SW 1271 (cell line): ENCODE results near the gene RAB6A.

Experiments
- DNase-seq, 2 experiments: peaks; one replicate each; lab custom pipeline; 2025; lab: John Stamatoyannopoulos, UW

Gene RAB6A

DNA sequence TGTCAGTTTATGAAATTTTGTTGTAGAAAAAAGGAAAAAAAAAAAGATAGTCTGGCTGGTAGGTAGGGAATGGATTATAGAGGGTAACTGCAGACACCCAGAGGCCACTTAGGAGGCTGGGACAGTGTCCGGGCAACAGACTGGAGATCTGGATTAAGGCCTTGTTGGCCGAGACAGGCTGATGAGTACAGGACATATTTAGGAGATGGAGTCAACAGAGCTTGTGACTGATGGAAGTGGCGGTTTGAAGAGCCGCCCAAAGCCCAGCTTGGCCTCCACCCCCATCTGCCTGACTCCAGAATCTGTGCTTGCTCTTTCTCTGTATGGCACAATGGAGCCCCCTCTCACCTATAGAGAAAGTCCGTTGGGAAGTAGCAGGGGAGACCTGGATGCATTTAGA, 106.9 kb downstream of the RAB6A start:
- DNase-seq, result no peak

DNA sequence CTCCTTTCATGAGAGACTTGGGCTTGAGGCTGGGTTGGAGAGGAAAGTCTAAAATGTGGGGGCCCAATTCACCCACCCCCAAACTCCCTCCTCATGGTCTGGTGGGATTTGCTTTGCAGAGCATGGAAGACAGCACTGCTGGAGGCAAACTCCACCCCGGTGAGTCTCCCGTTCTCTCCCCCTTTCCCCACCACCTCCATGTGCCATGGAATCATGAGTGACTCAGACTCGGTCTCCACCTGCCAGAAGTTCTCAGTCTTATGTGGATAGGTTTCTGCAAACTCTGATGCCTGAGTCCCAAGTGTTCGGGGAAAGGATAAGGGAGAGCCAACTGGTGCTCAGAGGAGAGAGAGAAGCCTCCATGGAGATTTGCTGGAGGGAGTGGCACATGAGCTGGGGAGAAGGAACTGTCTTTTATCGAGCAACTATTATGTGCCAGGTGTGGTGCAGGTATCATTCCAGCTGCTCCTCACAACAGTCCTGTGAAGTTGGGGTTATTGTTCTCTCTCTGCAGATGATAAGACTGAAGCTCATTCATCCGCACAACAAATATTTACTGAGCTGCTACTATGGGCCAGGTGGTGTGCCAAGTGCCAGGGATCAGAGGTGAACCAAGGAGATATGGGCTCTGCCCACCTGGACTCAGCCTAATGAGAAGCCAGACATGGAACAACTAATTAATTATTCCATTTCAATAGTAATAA, 107.9 kb downstream of the RAB6A start:
- DNase-seq, result no peak

DNA sequence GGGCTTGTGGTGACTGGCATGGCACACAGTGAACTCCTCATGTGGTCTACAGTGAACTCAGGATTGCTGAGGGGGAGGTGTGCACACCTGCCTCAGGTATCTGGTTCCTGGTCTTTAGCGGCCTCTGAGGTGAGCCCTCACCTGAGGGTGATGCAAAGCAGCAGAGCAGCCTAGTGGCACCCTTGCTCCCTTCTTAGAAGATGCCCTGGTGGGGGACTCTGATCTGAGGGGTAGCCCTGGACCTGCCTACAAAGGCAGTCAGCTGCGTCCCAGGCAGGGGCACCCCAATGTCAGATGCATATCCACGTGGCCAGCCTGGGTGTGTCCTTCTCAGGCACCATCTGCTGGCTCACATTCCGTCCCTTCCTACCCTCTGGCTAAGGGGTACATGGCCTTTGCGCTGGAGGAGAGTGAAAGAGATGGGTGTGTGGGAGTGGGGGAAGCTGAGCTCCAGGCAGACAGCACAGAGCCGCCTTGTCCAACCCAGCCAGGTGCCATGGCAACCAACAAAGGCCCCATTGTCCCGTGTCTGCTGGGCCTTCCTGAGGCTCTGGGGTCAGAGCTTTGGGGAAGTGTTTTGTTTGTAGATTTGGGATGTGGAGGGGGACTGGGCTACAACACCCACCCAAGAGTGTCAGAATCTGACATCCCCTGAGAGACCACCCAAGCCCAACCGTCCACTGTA, 108.7 kb downstream of the RAB6A start:
- DNase-seq, result no peak

DNA sequence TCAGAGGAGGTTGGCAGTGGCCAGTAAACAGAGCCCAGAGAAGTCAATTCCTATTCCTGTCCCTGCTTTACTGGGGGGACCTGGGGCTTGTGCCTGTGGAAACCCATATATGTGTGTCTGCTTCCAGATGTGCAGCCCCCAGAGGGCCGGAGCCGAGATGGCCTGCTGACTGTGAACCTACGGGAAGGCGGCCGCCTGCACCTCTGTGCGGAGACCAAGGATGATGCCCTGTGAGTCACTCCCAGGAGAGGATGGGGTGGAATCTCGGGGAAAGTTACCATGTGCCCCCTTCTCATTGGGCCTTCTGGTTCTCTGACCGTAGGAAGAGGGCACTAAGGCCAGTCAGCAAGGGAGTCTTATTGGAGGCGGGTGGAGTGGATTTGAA, 109.2 kb downstream of the RAB6A start:
- no peak for DNase-seq

DNA sequence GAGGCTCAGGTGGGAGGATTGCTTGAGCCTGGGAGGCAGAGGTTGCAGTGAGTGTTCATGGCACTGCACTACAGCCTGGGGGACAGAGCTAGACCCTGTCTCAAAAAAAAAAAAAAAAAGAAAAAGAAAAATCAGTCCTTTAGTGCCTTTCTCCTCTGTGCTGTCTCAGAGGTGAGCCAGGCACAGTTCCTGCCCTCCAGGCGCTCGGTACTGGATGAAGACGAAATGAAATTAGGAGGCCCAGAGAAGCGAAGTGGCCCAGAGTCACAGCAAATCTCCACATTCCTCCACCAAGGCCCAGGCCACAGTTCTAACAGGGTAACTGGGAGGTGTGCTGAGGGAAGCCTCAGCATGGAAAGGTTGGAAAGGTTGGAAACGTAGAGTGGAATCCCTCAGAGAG, 109.6 kb downstream of the RAB6A start:
- no peak for DNase-seq

DNA sequence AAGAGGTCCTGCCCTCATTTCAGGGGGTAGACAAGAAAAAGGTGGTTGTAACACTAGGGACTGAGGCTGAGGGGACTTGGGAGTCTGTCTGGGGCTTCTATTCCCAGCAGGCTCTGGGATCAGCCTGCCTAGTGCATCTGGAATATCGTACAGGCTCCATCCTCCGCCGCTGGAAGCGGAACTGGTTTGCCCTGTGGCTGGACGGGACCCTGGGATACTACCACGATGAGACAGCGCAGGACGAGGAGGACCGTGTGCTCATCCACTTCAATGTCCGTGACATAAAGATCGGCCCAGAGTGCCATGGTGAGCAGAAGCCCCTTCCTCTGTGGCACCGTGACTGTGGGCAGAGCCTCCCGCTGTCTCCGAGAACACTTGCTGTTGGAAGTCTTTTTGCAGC, 110.5 kb downstream of the RAB6A start:
- no peak for DNase-seq

DNA sequence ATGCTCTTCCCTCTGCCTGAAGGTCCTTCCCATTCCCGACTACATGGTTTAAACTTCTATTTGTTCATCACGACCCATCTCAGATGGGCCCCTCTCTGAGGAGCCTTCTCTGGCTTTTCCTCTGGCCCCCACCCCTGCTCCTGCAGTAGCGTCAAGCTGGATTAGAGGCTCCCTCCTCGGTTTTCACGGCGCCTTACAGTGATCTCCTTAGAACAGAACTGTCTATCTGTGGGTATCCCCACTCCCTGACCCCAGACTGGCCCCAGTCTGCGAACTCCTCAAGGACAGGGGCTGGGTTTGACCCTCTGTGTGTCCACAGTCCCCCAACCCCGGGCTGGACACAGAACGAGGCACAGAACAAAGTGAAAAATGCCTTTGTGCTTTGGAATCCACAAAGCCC, 111.7 kb downstream of the RAB6A start:
- DNase-seq, result no peak

DNA sequence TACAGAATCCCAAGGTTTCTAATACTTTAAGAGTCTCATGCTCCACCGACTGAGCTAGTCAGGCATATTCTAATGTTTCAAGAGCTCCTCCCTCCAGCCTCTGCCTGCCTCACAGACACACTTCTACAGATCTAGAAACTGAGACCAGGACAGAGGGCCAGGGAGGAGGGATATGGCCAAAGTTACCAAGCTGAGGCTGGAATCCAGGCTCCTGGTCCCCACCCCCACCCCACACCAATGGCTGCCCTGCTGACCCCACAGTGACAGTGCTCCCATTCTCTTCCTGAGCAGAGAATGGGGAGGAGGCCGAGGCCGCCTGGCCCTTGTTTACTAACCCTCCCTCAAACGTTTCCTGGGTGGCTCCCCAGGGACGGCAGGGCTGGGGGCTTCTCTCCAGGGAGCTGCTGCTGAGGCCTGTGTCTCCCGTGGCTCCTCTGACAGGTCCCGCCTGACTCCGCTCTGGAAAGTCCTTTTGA, 112.3 kb downstream of the RAB6A start:
- DNase-seq, result no peak

DNA sequence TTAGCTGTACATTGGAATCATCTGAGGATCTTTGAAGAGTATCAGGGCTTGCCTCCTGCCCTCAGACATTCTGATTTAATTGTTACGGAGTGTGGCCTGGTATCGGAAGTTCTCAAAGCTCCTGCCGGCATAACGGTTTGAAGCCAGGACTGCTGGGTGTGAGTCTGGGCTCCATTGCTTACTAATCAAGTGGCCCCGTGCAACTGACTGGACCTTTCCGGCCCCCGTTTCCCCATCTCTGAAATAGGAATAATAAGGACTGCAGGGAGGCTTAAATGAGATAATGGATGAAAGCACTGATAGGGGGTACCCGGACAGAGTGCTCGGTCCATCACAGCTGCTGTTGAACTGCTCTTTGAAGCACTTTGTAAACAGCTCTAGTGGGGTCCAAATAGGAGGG, 112.8 kb downstream of the RAB6A start:
- DNase-seq, result no peak

DNA sequence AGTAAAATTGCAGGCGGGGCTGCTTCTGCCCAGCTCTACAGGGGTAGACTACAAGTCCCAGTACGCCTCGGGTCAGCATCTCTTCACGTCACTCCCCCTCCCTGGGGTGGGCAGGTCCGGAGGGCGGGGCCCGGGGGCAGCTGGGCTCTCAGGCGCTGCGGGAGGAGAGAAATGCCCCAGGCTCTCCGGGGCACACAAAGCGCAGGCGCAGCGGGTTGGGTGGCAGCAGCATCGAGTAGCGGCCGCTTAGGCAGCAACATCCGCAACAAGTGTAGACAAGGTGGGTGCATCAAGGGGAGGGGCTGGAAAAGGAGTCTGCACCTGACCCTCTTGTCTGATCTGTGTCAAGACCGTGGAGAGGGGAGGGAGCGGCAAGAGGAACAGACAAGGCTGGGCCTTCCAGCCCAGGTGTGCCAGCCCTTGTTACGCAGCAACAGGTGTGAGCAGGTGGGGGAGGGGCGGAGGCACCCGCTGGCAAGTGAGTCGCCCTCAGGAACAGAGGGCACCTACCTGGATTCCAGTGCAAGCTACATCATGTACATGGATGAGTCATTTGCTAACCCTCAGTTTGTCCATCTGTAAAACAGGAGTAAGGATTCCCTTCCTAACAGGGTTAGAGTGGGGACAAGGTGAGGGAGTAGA, 113.3 kb downstream of the RAB6A start:
- DNase-seq, result peak; percentile 53 to 84

DNA sequence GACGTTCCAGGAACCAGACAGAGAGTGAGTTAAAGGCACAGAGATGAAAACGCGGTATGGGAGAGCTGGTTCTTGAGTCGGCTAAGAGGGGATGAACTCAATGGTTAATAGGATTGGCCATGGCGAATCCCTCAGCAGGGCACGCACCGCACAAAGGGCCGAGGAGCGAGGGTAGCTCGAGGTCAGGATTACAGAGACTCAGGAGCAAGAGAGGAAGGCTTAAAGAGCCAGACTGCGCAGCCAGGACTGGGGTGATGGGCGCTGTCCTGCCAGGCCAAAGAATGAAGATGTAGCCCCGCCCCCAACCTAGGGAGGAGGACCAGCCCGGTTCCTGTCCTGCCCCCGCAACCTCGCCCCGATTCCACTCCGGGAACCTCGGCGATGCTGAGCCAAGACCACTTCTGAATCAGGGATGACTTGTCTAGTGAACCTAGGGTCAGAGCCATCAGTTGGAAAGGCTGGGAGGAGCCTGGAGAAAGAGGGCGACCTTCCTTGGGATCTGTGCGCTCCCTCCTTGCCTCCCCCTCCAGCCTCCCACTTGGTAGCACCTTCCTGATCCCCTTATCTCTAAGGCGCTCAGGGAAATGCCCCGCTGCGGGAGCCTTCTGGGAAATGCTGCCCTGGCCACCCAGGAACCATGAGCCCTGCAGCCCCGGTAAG, 114.8 kb downstream of the RAB6A start, which contains the start of gene PLEKHB1:
PLEKHB1 (plus strand) TSS at position 610 of the 660 bp plus-strand sequence; CDS start at position 638, 28 bp downstream.
- no peak for DNase-seq

DNA sequence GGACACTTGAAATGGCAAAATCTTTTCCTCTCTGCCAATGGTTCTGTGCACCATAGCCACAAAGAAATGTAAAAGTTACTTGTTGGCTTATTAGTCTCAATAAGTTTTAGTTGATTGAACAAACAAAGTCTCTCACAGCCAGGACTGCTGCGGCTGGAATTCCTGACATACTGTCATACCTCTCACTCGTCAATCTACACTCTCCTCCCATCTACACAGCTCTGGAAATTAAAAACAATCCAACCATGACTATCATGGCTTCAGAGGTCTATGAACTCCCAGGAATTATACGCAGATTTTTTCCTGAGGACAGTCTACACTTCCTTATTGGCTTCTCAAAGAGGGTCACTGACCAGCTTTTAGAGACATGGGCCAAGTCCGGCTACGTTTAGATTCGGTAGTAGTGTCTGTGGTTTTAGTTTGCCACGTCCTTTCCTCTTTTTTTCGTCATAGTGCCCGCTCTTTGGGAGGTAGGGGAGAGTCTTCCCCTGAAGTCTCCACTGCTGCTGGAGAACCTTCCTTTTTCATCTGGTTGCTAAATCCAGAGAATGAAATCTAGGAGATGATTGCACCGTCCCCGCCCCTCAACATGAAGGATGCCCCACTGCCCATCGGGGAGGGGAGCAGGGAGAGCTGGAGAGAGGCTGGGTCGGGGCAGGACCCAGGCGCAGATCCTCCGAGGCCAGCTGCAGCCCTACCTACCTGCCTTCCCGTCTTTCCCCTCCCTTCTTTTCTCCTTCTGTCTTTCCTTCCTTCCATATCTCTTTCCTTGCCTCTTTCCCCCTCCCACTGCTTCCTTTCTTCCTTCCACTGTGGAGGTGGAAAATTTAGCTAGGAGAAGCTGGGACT, 115.5 kb downstream of the RAB6A start:
- DNase-seq, result no peak

DNA sequence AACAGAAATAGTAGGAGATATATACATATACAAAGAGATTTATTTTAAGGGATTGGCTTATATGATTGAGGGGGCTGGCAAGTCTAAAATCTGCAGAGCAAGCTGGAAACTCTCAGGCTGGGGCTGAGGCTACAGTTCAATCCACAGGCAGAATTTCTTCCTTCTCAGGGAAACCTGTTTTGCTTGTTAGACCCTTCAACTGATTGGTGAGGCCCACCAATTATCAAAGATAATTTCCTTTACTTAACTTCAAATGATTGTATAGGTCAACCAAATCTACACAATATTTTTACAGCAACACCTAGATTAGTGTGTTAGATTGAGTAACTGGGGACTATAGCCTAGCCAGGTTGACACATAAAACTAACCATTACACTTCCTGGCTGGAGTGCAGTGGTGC, 119.2 kb downstream of the RAB6A start:
- no peak for DNase-seq

DNA sequence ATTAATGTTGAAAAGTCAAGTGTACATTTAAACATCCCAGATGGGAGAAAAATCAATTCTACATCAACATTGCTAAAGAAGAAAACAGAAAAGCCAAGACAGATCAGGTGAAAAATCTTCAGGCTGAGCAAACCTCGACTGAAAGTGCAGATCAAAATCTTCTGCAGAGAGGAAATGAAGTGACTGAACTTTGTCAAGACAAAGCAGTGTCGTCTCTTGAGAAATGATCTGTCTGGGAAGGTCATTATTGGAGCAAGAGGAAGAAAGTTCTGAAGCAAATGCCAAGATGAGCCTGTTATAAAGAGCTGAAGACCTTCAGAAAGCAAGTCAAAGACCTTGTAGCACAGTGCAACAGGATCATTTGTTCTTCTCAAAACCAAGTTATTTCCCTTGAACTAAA, 120.3 kb downstream of the RAB6A start:
- no peak for DNase-seq

DNA sequence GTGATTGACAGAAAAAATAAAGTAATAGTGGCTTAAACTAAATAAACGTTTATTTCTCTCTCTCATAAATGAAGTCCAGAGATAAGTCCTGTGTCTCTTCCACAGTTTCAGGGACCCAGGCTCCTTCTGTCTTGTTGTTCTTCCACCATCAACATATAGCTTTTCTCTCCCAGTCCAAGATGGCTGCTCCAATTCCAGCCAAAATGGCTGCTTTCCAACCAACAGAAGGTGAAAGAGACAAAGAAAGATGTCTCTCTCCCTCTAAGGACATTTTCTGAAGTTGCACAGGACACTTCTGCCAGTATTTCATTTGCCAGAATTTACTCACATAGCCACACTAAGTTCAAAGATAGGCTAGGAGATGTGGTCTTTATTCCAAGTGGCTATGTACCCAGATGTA, 123.9 kb downstream of the RAB6A start:
- DNase-seq, result no peak

DNA sequence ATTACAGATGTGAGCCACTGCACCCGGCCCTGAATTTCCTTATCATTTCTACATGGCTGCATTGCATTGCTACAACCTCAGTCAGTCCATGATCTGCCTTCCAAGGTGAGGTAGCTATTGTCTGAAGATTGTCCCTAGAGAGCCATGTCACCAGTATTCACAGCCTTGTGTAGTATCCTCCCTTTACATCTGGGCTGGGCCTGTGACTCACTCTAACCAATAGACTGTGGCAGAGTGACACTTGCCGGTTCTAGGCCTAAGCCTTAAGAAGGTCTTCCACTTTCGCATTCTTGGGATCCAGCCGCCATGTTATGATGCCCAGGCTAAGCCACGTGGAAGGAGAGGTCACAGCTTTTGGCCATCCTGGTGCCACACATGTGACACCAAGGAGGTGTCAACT, 124.6 kb downstream of the RAB6A start:
- DNase-seq, result no peak

DNA sequence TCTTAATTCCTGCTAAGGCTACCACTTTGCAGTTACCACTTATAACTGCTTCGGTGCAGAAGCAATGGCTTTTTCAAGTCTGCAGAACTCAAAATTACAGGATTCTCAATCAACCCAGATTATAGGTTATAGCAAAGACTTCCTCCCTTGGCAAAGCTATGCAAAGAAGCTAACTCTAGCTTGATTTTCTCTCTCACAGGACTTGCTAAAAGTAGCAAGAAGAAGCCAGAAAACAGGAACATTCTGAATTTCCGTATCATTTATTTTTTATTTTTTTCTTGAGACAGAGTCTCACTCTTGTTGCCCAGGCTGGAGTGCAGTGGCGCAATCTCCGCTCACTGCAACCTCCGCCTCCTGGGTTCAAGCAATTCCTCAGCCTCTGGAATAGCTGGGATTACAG, 125.2 kb downstream of the RAB6A start:
- no peak for DNase-seq

DNA sequence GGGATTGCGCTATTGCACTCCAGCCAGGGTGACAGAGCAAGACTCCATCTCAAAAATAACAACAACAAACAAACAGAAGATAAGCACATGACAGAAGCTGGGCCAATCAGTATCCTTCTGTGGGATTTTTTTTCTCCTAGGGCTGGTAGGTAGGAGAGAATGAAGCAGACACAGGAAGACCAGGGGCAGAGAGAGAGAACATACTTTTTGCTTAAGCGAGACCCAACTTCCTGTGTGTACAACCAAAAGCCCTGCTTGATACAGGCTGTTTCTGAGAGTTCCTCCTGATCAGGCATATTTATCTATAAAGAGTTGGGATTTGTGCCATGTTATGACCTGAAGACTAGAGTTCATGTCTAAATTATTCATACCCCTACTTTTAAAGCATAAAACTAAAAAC, 126.9 kb downstream of the RAB6A start:
- DNase-seq, result no peak

DNA sequence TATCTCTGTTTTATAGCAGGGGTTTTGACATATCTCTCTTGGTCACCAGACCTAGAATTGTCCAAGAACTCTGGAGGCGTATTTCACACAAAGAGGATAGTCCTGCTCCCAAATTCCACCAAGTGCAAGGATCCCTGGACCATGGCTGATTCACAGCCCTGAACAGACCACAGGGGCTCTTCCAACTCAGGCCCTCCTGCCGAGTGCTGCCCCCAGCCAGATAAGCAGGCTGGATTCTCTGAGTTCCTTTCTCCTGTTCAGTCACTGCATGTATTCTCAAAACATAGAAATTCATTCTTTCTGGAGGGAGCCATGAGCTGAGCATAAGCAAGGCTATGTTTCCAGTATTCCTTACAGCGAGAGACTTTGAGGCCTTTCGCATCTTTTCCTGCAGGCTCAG, 127.9 kb downstream of the RAB6A start:
- no peak for DNase-seq

DNA sequence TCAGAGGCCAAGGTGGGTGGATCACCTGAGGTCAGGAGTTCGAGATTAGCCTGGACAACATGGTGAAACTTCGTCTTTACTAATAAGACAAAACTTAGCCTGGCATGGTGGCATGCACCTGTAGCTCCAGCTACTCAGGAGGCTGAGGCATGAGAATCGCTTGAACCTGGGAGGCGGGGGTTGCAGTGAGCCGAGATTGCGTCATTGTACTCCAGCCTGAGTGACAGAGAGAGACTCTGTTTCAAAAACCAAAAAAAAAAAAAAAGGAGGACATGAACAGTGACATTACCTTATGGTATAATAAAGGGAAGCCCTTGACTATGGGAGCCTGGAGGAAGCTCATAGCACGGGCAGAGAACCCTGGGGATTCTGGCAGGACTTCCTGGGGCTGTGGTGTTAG, 131.0 kb downstream of the RAB6A start:
- no peak for DNase-seq

DNA sequence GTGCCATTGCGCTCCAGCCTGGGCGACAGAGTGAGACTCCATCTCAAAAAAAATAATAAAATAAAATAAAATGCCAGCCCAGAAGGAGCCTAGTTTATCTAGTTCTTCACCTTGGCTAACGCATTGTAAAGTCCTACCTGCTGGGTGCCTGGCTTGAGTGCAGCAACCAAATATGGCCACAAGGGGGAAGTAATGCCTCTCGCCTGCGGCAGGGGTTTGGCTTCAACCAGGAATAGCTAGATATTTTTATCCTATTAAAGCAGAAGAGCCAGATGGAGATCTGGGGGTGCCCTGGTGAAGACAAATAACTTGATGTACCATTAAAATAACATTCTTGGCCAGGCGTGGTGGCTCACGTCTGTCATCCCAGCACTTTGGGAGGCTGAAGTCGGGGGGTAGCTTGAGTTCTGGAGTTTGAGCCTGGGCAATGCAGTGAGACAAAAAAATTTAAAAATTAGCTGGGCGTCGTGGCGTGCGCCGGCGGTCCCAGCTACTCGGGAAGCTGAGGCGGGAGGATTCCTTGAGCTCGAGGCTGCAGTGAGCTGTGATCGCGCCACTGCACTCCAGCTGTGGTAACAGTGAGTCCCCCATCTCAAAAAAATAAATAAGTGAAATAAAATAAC, 135.1 kb downstream of the RAB6A start:
- peak; percentile 44 to 65 for DNase-seq
